Colon (tissue), 2 donors: ENCODE data around the gene KHNYN.

Experiments used
- FAIRE-seq: peaks from 2 replicates; lab custom pipeline; 2012; peaks lifted over from hg19 to GRCh38; lab: Jason Lieb, UNC
- donor health status: control.
- donor health status: control.

The KHNYN gene

GRCh38 chr14:24401810-24402702, 27.7 kb upstream of the KHNYN start:
- FAIRE-seq = no peak

- no peak for FAIRE-seq
Measured at GRCh38 chr14:24403294-24403998, 26.3 kb upstream of the KHNYN start.

GRCh38 chr14:24404814-24405213, 24.9 kb upstream of the KHNYN start:
- FAIRE-seq = no peak

GRCh38 chr14:24406416-24406815, 23.3 kb upstream of the KHNYN start:
- FAIRE-seq = no peak

GRCh38 chr14:24407608-24408325, 22.0 kb upstream of the KHNYN start:
- no peak for FAIRE-seq

- FAIRE-seq = no peak
Measured at GRCh38 chr14:24408764-24409163, 21.0 kb upstream of the KHNYN start.

GRCh38 chr14:24409192-24409591, 20.6 kb upstream of the KHNYN start:
- no peak for FAIRE-seq

GRCh38 chr14:24409956-24410355, 19.8 kb upstream of the KHNYN start:
- FAIRE-seq = no peak

GRCh38 chr14:24411443-24412389, 18.0 kb upstream of the KHNYN start:
- FAIRE-seq = no peak

GRCh38 chr14:24414077-24414476, 15.7 kb upstream of the KHNYN start:
- FAIRE-seq = no peak

- no peak for FAIRE-seq
Measured at GRCh38 chr14:24414732-24415420, 14.9 kb upstream of the KHNYN start.

GRCh38 chr14:24415421-24416253, 14.1 kb upstream of the KHNYN start:
- no peak for FAIRE-seq

GRCh38 chr14:24416254-24416931, 13.4 kb upstream of the KHNYN start:
- no peak for FAIRE-seq

GRCh38 chr14:24416932-24417619, 12.7 kb upstream of the KHNYN start:
- FAIRE-seq = no peak

- FAIRE-seq = no peak
Measured at GRCh38 chr14:24417832-24418491, 11.8 kb upstream of the KHNYN start.

- no peak for FAIRE-seq
Measured at GRCh38 chr14:24418492-24418873, 11.3 kb upstream of the KHNYN start.

- no peak for FAIRE-seq
Measured at GRCh38 chr14:24422261-24422660, 7.5 kb upstream of the KHNYN start.
